ENCODE measurements around the gene LYZ.
"Not testable (repeated sequence)": the region's sequence is repeated elsewhere in the genome, so short reads cannot be mapped to it uniquely, and the experiment has no call there.

Gene LYZ

DNA sequence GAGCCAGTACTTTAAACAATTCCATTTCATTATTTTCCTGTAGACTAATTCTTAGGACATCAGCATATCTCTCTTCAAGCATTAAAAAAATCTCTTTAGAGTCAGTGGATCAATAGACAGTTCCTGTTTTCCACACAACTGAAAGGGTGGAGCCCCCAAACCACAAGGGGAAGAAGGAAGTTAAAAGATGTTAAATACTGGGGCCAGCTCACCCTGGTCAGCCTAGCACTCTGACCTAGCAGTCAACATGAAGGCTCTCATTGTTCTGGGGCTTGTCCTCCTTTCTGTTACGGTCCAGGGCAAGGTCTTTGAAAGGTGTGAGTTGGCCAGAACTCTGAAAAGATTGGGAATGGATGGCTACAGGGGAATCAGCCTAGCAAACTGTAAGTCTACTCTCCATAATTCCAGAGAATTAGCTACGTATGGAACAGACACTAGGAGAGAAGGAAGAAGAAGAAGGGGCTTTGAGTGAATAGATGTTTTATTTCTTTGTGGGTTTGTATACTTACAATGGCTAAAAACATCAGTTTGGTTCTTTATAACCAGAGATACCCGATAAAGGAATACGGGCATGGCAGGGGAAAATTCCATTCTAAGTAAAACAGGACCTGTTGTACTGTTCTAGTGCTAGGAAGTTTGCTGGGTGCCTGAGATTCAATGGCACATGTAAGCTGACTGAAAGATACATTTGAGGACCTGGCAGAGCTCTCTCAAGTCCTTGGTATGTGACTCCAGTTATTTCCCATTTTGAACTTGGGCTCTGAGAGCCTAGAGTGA lies at the start of gene LYZ:
Gene LYZ, plus strand, starts transcription at position 220 of the 777 bp plus-strand sequence. Its CDS starts 28 bp downstream, at position 248.
- DNase-seq (ENCODE audit: low spot score) = no peak

DNA sequence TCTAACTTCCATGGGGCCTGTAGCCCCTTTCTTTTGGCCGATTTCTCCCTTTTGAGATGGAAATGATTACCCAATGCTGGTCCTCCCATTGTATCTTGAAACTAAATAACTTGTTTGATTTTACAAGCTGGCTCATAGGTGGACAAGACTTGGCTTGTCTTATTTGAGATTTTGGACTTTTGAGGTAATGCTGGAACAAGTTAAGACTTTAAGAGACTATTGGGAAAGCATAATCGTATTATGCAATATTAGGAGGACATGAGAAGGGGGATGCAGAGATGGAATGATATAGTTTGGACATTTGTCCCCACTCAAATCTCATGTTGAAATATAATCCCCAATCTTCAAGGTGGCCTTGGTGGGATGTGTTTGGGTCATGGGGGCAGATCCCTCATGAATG lies 49.2 kb upstream of the LYZ start:
- DNase-seq (ENCODE audit: low spot score) = no peak

DNA sequence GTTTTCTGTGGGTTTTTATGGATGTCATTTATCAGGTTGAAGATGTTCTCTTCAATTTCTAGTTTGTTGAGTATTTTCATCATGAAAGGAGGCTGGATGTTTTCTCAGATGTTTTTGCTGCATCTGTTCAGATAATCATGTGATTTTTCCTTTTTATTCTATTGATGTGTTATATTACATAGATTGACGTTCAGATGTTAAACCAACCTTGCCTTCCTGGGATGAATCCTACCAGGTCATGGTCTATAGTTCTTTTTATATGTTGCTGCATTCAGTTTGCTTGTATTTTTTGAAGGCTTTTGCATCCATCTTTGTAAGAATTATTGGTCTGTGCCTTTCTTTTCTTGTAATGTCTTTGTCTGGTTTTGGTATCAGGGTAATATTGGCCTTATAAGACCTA lies 43.9 kb upstream of the LYZ start:
- DNase-seq (ENCODE audit: low spot score) = no peak

DNA sequence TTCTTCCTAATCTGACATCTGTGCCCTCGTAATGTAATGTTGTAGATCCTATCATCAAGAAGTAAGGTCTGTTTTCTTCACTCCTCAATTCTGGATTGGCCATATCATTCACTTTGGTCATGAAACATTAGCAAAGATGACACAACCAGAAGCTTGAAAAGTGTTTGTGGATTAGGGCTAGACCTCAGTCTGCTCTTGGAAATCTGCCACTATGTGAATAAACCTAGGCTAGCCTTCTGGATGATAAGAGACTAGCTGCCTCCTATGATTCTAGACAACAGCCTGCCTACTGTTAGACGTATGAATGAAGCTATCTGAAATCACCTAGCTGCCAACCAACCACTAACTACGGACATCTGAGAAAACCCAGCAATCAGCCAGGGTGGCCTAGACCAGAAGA lies 38.7 kb upstream of the LYZ start:
- DNase-seq (ENCODE audit: low spot score) = no peak

DNA sequence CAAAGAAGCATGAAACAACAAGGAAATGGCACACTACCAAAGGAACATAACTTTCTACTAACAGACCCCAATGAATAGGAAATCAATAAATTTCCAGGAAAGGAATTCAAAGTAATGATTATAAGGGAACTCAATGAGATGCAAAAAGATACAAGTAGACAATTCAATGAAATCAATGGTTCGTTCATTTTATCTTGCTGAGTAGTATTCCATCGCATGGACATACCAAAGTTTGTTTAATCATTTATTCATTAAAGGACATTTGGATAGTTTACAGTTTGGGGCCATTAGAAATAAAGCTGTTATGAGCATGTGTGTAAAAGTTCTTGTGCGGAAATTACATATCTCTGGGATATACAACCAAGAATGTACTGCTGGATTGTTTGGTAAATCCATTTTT lies 35.0 kb upstream of the LYZ start:
- no peak for DNase-seq (ENCODE audit: low spot score)

DNA sequence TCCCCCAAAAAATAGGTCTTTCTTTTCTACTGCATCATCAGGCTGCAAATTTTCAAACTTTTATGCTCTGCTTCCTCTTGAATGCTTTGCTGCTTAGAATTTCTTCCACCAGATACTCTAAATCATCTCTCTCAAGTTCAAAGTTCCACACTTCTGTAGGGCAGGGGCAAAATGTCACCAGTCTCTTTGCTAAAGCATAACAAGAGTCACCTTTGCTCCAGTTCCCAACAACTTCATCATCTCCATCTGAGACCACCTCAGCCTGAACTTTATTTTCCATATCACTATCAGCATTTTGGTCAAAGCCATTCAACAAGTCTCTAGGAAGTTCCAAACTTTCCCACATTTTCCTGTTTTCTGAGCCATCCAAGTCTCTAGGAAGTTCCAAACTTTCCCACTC lies 31.4 kb upstream of the LYZ start:
- not testable (repeated sequence) for DNase-seq (ENCODE audit: low spot score)

DNA sequence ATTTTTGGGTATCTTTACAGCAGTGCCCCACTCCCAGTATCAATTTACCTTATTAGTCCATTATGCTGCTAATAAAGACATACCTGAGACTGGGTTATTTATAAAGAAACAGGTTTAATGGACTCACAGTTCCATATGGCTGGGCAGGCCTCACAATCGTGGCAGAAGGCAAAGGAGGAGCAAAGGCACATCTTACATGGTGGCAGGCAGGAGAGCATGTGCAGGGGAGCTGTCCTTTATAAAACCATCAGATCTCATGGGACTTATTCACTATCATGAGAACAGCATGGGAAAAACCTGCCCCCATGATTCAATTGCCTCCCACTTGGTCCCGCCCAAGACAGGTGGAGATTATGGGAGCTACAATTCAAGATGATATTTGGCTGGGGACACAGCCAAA lies 30.9 kb upstream of the LYZ start:
- not testable (repeated sequence) for DNase-seq (ENCODE audit: low spot score)

DNA sequence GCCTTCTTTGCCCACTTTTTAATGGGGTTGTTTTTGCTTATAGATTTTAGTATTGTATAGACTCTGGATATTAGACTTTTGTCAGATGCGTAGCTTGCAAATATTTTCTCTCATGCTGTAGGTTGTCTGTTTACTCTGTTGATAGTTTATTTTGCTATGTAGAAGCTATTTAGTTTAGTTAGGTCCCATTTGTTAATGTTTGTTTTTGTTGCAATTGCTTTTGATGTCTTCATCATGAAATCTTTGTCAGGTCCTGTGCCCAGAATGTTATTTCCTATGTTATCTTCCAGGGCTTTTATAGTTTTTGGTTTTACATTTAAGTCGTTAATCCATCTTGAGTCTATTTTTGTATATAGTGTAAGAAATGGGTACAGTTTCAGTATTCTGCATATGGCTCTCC lies 30.0 kb upstream of the LYZ start:
- DNase-seq (ENCODE audit: low spot score) = no peak

DNA sequence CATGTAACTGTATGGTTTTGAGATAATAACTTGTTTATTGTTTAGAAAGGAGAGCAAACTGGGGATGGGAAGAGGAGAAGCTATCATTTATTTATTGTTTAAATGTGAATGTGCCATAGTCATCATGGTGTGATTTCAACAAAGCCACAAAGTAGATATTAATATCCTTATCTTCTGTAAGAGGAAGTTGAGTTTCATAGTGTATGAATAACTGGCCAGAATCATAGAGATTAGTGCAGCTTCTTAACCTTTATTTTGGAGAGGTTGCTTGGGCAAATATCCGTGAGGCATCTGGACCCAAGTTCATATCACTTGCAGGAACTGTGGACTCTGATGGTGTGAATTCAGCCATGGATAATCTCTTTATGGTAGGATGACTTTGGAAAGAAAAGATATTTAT lies 26.8 kb upstream of the LYZ start:
- no peak for DNase-seq (ENCODE audit: low spot score)

DNA sequence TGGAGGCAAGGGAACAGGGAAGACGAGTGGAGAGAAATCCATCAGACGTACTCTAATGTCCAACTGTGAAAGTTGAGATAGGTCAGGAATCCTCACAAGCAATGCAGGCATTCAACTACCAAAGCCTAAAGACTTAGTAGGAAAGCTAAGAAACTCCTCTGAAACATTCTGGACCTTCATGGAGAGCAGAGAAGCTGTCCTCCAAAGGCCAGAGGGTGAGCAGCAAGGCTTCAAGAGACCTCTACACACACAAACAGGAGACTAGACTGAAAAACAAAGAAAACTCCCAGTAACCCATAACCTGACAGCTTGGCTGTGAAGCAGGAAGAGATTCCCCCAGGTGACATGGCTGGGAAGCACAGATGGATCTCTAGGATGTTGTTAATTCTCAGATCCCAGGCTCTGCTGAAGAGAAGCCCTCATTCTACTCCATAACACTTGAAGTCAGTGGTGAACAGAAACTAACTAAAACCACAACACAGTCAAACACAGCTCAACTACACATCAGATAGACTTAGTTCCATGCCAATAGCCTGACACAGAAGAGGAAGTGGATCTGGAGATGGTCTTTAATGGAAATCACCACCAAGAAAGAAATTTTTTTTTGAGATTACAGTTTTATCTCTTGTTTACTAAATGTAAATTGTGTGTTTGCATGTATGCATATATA lies 23.2 kb upstream of the LYZ start:
- DNase-seq (ENCODE audit: low spot score) = no peak

DNA sequence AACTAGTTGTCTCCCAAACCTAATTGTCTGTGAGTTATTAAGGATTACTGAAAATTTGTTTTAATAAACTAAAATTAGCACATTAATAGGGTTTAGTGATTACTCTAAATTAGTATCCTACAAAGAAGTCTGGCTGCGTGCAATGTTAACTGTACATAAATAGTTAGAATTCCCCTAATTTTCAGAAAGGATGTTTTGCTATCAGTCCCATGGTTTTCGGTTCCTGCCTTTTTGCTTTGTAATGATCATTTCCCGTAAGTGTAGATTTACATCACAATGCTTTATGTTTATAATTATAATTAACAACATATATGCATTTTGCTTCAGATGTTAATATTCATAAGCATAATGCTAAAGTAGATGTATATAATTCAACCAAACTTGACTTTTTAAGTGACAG lies 19.8 kb upstream of the LYZ start:
- no peak for DNase-seq (ENCODE audit: low spot score)

DNA sequence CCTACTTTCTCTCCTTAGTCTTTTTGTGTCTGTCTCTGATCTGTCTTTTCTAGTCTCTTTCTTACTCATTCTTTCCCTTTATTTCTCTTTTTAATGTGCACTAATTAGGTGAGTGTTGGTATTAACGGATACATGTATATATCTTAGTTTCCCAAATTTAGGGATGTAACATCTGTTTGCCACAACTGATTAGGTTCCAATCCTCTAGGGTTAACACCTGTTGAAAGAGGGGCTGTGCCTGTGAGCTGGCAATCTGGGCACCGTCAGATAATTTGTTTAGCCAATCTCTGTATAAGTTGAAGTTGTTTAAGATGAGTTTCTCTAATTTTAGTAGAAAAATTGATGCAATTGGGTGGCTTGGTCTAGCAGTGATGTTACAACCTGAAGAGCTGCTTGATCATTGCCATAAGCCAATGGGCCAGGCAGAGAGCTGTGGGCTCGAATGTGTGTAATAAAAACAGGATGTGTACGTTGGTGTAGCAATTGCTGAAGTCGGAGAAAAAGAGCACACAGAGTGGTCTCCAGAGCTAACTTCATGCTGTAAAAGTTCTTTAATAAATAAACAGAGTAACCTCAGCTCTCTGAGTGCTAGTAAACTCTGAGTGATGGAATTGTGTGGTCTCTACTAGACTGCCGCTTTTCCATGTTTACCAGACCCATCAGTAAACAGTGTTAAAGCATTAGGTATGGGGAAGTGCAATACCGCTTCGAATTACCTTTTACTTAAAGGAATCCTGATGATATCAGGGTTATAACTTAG lies 18.3 kb upstream of the LYZ start:
- DNase-seq (ENCODE audit: low spot score) = no peak

DNA sequence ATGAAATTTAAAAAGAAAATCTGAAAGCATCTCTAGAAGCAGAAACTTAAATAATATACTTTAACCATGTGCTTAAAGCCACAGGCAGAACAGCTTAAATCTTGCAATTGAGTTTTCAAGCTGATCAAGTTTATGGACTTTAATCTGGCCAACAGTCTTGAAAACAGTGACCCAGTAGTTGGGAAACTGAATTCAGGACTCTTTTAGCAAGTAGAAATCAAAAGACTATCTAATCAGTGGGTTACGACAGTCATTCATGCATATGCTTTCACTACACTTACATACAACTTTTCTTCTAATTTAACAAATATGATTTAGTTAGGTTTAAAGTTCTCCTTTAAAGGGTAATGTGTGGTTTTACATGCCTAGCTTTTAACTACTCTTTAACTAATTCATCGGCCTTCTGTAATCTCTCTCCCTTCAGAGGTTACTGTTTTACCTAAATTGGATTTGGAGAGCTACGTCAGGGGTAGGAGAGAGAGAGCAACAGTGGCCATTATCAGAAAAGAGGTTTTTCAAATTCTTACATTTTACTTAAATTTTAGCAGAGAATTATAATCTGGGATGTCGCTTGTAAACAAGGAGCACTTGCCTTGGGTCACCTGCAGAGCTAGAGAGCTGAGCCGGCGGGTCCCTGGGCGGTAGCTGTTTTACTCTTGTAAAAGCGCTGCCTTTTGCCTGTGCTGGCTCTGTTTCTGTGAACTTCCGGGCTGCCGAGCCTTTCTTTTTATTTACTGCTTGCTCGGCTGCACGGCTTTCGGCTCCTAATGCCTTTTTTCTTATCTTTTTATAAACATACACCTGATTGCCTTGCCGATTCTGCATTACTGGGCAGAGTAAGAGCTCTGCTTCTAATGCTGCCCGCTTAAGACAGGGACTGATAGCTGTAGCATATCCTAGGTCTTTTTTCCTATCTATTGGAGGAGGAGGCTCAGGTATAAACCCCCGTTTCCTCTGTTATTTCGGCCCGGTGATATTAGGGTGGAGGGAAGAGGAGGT lies 17.4 kb upstream of the LYZ start:
- no peak for DNase-seq (ENCODE audit: low spot score)

DNA sequence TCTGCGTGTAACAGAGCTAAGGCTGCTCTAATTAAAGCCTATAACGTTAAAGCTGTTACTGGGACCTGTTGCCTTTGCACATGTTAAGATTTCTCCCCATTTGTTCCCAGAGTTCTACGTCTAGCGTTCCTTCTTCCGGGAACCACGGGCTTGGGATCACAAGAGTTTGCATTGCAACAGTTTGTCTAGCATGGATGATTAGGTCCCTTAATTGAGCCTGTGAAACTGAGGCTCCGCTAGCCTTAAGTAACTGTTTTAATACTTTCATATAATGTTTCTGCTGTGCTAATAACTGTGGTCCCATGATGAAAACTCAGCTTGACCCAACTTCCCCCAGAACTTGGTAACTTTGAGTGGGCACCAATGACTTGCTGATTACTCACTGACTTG lies 16.7 kb upstream of the LYZ start:
- DNase-seq (ENCODE audit: low spot score) = no peak

DNA sequence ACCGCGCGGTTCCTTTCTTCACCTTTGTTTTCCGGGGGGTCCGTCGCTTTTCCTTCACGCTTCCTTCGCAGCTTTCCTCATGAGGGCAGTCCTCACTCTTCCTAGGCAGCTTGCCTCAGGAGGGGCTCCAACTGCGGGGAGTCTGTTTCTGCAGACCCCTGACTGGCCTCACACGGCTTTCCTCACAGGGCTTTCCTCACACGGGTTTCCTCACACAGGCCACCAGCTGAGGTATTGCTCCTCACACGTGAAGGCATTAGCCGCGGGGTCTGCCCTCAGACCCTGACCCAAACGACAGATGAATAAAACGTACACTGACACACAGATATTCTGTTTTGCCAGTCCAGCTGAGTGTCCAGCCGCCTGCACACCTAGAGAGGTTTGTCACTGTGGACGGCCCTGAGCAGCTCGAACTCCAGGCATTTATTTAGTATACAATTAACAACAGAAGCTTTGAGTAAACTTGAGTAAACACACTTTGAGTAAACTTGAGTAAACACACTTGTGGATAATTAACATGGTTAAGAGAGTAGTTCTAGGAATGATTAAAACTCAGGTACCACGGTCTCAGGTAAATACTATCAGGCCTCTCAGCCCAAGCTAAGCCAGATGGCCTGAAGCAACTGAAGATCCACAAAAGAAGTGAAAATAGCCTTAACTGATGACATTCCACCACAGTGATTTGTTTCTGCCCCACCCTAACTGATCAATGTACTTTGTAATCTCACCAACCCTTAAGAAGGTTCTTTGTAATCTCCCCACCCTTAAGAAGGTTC lies 16.1 kb upstream of the LYZ start:
- DNase-seq (ENCODE audit: low spot score) = no peak

DNA sequence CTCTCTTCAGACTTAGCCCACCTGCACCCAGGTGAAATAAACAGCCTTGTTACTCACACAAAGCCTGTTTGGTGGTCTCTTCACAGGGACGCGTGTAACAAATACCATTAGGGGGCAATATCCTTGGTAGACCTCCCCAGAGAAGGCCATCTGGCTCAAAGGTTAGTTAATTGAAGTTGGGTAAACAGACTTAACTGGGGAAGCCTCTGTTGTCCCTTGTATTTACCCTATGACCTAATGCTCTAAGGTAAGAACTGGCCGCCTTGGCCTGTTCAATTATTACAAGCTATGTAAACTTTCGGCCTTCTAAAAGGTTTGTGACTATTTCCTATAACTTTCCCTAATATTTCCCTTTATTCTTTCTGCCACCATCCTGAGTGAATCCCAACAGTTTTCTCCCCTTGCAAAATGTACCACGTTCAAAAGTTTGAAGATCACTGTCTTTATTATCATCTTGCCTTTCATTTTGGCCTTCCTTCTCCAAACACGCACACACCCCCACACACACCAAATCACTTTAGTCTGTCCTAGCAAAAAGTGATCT lies 15.3 kb upstream of the LYZ start:
- DNase-seq (ENCODE audit: low spot score) = no peak

DNA sequence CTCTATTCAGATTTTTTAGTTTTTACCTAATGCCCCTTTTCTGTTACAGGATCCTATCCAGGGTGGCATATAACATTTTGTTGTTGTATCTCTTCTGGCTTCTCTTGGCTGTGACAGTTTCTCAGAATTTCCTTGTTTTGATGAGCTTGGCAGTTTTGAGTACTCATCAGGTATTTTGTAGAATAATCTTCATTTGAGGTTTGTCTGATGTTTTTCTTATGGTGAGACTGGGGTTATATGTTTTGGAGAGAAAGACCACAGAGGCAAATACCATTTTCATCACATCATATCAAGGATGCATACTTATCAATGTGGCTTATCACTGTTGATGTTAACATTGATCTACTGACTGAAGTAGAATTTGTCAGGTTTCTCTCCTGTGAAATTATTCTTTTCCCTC lies 14.0 kb upstream of the LYZ start:
- no peak for DNase-seq (ENCODE audit: low spot score)

DNA sequence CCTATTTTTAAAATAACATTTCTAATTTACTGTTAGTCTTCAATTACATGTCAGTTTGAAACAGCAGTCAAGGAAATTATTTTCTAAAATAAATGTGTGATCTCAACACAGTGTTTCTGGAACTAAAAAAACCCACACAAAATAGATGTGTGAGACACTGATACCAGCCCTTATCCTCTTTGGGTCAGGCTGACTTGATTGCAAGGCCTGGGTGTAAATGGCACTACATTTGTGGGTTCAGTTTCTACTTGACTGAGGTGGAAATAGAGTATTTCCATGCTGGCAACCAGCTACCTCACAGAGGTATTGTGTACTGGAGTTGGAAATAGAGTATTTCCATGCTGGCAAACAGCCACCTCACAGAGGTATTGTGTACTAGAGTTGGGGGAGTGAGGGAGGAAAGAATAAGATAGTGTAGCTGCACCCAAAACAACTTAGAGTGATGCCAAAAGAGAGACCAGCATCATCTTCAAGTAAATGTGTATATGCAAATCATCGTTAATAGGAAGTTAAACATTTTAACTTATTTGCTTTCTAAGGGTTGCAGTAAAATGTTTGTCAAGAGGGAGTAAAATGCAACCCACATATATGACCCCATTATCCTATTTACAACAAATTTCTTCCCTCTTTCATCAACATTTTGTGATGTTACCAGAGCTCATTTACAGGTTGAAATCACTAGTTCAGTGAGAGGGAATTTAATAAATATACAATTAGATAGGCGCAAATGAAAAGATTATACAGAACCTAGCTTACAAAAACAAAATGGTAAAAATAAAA lies 10.7 kb upstream of the LYZ start:
- DNase-seq (ENCODE audit: low spot score) = no peak

DNA sequence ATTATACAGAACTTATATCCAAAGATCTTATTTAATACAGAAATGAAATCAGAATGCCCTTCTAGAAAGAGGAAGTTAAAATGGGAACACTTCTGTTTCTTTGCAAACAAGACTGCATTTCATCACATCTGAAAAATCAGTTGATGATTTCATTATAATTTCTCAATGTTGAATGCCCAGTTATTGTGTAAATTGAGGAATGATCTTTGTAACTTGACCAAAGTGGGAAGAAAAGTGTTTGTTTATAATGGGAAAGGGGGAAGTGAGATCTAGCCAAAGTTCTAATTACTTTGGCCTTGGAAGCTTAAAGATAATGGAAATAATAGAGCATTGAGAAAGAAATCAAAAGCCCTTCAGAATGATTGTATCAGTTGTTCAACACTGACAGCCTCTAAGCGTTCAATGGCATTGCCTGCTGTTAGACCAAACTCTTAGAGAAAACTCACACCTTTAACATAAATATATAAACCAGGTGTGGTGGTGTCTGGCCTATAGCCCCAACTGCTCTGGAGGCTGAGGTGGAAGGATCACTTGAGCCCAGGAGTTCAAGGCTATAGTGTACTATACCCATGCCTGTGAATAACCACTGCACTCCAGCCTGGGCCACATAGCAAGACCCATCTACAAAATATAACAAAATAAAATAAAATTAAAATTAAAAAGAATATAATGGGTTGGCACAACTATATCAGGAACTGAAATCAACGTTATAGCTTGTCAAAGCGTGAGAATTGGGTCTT lies 9.9 kb upstream of the LYZ start:
- DNase-seq (ENCODE audit: low spot score) = no peak

All from left forelimb (tissue), 1 donor.